KMS-11 (cell line): ENCODE data around the gene BLOC1S5.

Experiments used
- H2AFZ ChIP-seq: fragments of 200-600 bp; sonication (generic); 2 replicates; pipeline ENCODE4 v1.6.1; 2016; ENCODE audit warnings: antibody characterized with exemption, mixed run types, low read depth
- H3K27ac ChIP-seq: fragments of 200-600 bp; sonication (generic); 2 replicates; pipeline ENCODE4 v1.6.1; 2016; ENCODE audit warnings: mild to moderate bottlenecking, mixed run types
- H3K27me3 ChIP-seq: fragments of 200-600 bp; sonication (generic); 2 replicates; pipeline ENCODE4 v1.6.1; 2017; ENCODE audit warnings: mild to moderate bottlenecking, low read depth, mixed run types, moderate library complexity; ENCODE audit not compliant: insufficient read depth
- H3K36me3 ChIP-seq: fragments of 200-600 bp; sonication (generic); 2 replicates; pipeline ENCODE4 v1.6.1; 2017; ENCODE audit warnings: mild to moderate bottlenecking, mixed run types; ENCODE audit not compliant: insufficient read depth
- H3K4me1 ChIP-seq: fragments of 200-600 bp; sonication (generic); 2 replicates; pipeline ENCODE4 v1.6.1; 2016; ENCODE audit warnings: mild to moderate bottlenecking, low read depth, mixed run types; ENCODE audit not compliant: poor library complexity, severe bottlenecking
- H3K4me2 ChIP-seq: fragments of 200-600 bp; sonication (generic); 2 replicates; pipeline ENCODE4 v1.7.0; 2016; ENCODE audit warnings: mild to moderate bottlenecking, mixed run types
- H3K4me3 ChIP-seq: fragments of 200-600 bp; sonication (generic); IDR thresholded peaks from 2 replicates; pipeline ENCODE4 v1.6.1; 2017; ENCODE audit warnings: low read depth, low read length, mixed read lengths; ENCODE audit not compliant: insufficient read depth
- H3K79me2 ChIP-seq: fragments of 200-600 bp; sonication (generic); 2 replicates; pipeline ENCODE4 v1.6.1; 2016; ENCODE audit warnings: low read depth, mixed run types; ENCODE audit not compliant: insufficient read depth
- H3K9ac ChIP-seq: fragments of 200-600 bp; sonication (generic); 2 replicates; pipeline ENCODE4 v1.6.1; 2016; ENCODE audit warnings: mild to moderate bottlenecking, mixed run types
- H4K20me1 ChIP-seq: fragments of 200-600 bp; sonication (generic); 2 replicates; pipeline ENCODE4 v1.6.1; 2016; ENCODE audit warnings: mild to moderate bottlenecking, mixed run types; ENCODE audit not compliant: insufficient read depth
- CTCF ChIP-seq: fragments of 200-600 bp; sonication (generic); conservative IDR thresholded peaks from 2 replicates; pipeline ENCODE4 v1.6.1; 2017; ENCODE audit warnings: low read depth, mild to moderate bottlenecking, antibody characterized with exemption, low read length, moderate library complexity, mixed read lengths

Gene BLOC1S5

GRCh38 chr6:8063761-8064637 is at the start of gene BLOC1S5:
TSS of gene BLOC1S5 (minus strand) at chr6:8064389. CDS start at chr6:8064376, 13 bp downstream.
- Histone ChIP-seq H3K9ac (peak within 1 kb of the TSS; percentile 77), H4K20me1 (no peaks in the 10 kb centered on the region), H3K4me2 (peak within 1 kb of the TSS; percentile 52), H3K4me3 (peak within 1 kb of the TSS; percentile 42), H3K27me3 (no peaks in the 10 kb centered on the region), H2AFZ (peak within 1 kb of the TSS; percentile 89), H3K79me2 (no peaks in the 10 kb centered on the region), H3K36me3 (no peaks in the 10 kb centered on the region), H3K4me1 (peaks cover 31% of the 10 kb centered on the region), H3K27ac (peak within 1 kb of the TSS; percentile 68)
- no peak for TF ChIP-seq CTCF

- Histone ChIP-seq H3K27ac (no peak overlapping the region), H2AFZ (no peak overlapping the region), H3K79me2 (no peaks in the 10 kb centered on the region), H4K20me1 (no peaks in the 10 kb centered on the region), H3K27me3 (no peaks in the 10 kb centered on the region), H3K4me2 (no peak overlapping the region), H3K36me3 (no peaks in the 10 kb centered on the region), H3K9ac (no peak overlapping the region), H3K4me1 (no peaks in the 10 kb centered on the region), H3K4me3 (no peak overlapping the region)
- no peak for TF ChIP-seq CTCF
Measured at GRCh38 chr6:8113131-8113654, 49.0 kb upstream of the BLOC1S5 start.

- no peak overlapping the region for H3K9ac ChIP-seq
- no peaks in the 10 kb centered on the region for H3K4me1 ChIP-seq
- no peak for TF ChIP-seq CTCF
Measured at GRCh38 chr6:8110725-8111124, 46.5 kb upstream of the BLOC1S5 start.

GRCh38 chr6:8110117-8110721 is 46.0 kb upstream of the BLOC1S5 start:
- Histone ChIP-seq H3K4me2 (no peak overlapping the region), H3K36me3 (no peaks in the 10 kb centered on the region), H3K4me1 (no peaks in the 10 kb centered on the region), H3K9ac (no peak overlapping the region), H3K27ac (no peak overlapping the region), H3K27me3 (no peaks in the 10 kb centered on the region), H4K20me1 (no peaks in the 10 kb centered on the region), H3K4me3 (no peak overlapping the region), H2AFZ (no peak overlapping the region), H3K79me2 (no peaks in the 10 kb centered on the region)
- TF ChIP-seq CTCF = no peak

More at GRCh38 chr6:8110725-8111124, 46.5 kb upstream of the BLOC1S5 start:
- no peak overlapping the region for H3K4me2 ChIP-seq
- no peak overlapping the region for H3K27ac ChIP-seq
- no peaks in the 10 kb centered on the region for H3K79me2 ChIP-seq
- H3K4me3 ChIP-seq = no peak overlapping the region
- H3K36me3 ChIP-seq = no peaks in the 10 kb centered on the region
- no peak overlapping the region for H2AFZ ChIP-seq
- no peaks in the 10 kb centered on the region for H3K27me3 ChIP-seq
- H4K20me1 ChIP-seq = no peaks in the 10 kb centered on the region
